AG10803 (cell line): ENCODE measurements around the gene NBEAL1.
"Not testable (repeated sequence)": the region's sequence is repeated elsewhere in the genome, so short reads cannot be mapped to it uniquely, and the experiment has no call there.

Source experiments
- DNase-seq: peaks from one replicate; pipeline ENCODE4 v3.0.0; 2010; ENCODE audit warnings: low read depth
- H3K4me3 ChIP-seq: 2 replicates; pipeline ENCODE4 v1.5.1; 2011; ENCODE audit warnings: mild to moderate bottlenecking, low read length, control low read depth
- CTCF ChIP-seq: conservative IDR thresholded peaks from 2 replicates; pipeline ENCODE4 v1.5.1; 2011; ENCODE audit warnings: mild to moderate bottlenecking, low read length, control low read depth, inconsistent platforms

NBEAL1 gene

GRCh38 chr2:203164311-203164935 lies 149.7 kb downstream of the NBEAL1 start:
- TF ChIP-seq CTCF = no peak
- DNase-seq = peak; percentile 2
- no peak overlapping the region for H3K4me3 ChIP-seq

GRCh38 chr2:203167751-203168150 lies 153.1 kb downstream of the NBEAL1 start:
- TF ChIP-seq CTCF = no peak
- H3K4me3 ChIP-seq = no peak overlapping the region
- DNase-seq = no peak

GRCh38 chr2:203170502-203170901 lies 155.8 kb downstream of the NBEAL1 start:
- no peak overlapping the region for H3K4me3 ChIP-seq
- no peak for DNase-seq
- TF ChIP-seq CTCF = no peak

GRCh38 chr2:203175371-203175770 lies 160.7 kb downstream of the NBEAL1 start:
- DNase-seq = no peak
- H3K4me3 ChIP-seq = no peak overlapping the region
- no peak for TF ChIP-seq CTCF

GRCh38 chr2:203177361-203177760 lies 162.7 kb downstream of the NBEAL1 start:
- peak; percentile 15 for DNase-seq
- no peak for TF ChIP-seq CTCF
- H3K4me3 ChIP-seq = no peak overlapping the region

GRCh38 chr2:203185864-203186263 lies 171.2 kb downstream of the NBEAL1 start:
- DNase-seq = no peak
- TF ChIP-seq CTCF = no peak
- H3K4me3 ChIP-seq = no peak overlapping the region

- DNase-seq, H3K4me3 ChIP-seq: not testable (repeated sequence)
Measured at GRCh38 chr2:203190547-203190946, 175.9 kb downstream of the NBEAL1 start.

- DNase-seq, H3K4me3 ChIP-seq: not testable (repeated sequence)
Measured at GRCh38 chr2:203191026-203191425, 176.4 kb downstream of the NBEAL1 start.
